GM19467 (cell line): ENCODE measurements around the gene ALG13.
"Not testable (repeated sequence)": the region's sequence is repeated elsewhere in the genome, so short reads cannot be mapped to it uniquely, and the experiment has no call there.

Experiments
- ATAC-seq: cut with Tn5 transposase; IDR thresholded peaks from one replicate; pipeline ENCODE4 v1.9.1; 2021; ENCODE audit warnings: mild to moderate bottlenecking, moderate library complexity; ENCODE audit not compliant: unreplicated experiment

ALG13 gene

GRCh38 chrX:111756486-111756885 is 75.5 kb downstream of the ALG13 start:
- no peak for ATAC-seq

GRCh38 chrX:111759686-111760085 is 78.7 kb downstream of the ALG13 start:
- ATAC-seq = no peak

- ATAC-seq = no peak
Measured at GRCh38 chrX:111761578-111762135, 80.7 kb downstream of the ALG13 start.

- no peak for ATAC-seq
Measured at GRCh38 chrX:111778591-111778990, 97.6 kb downstream of the ALG13 start.

- no peak for ATAC-seq
Measured at GRCh38 chrX:111779582-111779981, 98.6 kb downstream of the ALG13 start.

GRCh38 chrX:111784667-111785066 is 103.7 kb downstream of the ALG13 start:
- no peak for ATAC-seq

GRCh38 chrX:111790054-111790453 is 109.1 kb downstream of the ALG13 start:
- not testable (repeated sequence) for ATAC-seq
